ENCODE data around the gene RPL27. TPM values are rescaled to one million over a fixed set of nuclear protein-coding genes. Genes with fewer than 3 reads are reported as not detected.

RPL27 gene
- total and polyA plus RNA-seq, 2 donors (not counting 1 experiment from before 2014, with no cell fraction given), result 902 to 3,346 TPM

DNA sequence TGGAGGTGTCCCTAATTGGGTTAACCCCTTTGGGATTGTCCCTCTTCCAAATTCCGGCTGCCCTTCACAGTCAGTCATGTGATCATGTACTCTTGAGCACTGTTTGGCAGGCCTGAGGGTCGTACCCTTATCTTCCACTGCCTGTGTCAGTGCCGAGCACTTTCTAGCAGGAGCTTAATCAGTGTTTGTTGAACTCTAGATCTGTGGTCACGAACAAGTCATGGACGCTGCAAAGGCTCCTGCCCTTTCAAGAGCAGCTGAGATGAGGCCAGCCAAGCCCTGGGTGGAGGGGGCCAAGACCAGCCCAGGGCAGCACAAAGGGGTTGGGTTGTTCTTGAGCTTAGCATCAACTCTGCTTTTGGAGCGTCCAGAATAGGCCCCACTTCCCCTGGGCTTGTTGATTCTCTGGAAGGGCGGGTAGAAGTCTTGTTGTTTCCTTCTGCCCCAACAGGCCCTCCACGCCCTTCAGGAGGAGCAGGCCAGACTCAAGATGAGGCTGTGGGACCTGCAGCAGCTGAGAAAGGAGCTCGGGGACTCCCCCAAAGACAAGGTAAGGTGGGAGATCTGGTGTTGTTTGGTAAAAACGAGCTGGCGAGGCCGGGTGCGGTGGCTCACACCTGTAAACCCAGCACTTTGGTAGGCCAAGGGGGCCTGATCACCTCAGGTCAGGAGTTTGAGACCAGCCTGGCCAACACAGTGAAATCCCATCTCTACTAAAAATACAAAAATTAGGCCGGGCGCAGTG lies 13.7 kb downstream of the RPL27 start:
- Histone ChIP-seq H3K79me2 (ENCODE audit: control insufficient read depth, insufficient read depth, low read length) (no peaks in the 10 kb centered on the region), H4K20me1 (ENCODE audit: control insufficient read depth, extremely low read depth, insufficient read depth, low read length) (no peaks in the 10 kb centered on the region), H3K36me3 (ENCODE audit: control insufficient read depth, insufficient read depth, low read length) (peaks cover 10% of the 10 kb centered on the region), H3K4me2 (ENCODE audit: extremely low read depth, insufficient read depth, low read length) (no peak overlapping the region), H2AFZ (ENCODE audit: low read length) (no peak overlapping the region), H3K4me1 (ENCODE audit: control insufficient read depth, extremely low read depth, insufficient read depth, low read length) (no peaks in the 10 kb centered on the region), H3K9me3 (ENCODE audit: control insufficient read depth, insufficient read depth, low read depth, low read length) (no peaks in the 10 kb centered on the region), H3K4me3 (replicated peaks in 1 of 4; ENCODE audit: control extremely low read depth in 1 of 4, insufficient read depth in 1 of 4, low read depth in 3 of 4, low read length in 4 of 4) (no peak overlapping the region), H3K27ac (ENCODE audit: insufficient read depth, low read length) (no peak overlapping the region), H3K27me3 (ENCODE audit: control insufficient read depth, insufficient read depth, low read length) (no peaks in the 10 kb centered on the region), H3K9ac (ENCODE audit: insufficient read depth, low read length) (no peak overlapping the region)
- DNase-seq (ENCODE audit: low read depth in 2 of 2), result no peak
- no peak for TF ChIP-seq EZH2 (IDR thresholded peaks at IDR 0.05; ENCODE audit: low read length, missing control alignments)
- TF ChIP-seq, protein P1, sequence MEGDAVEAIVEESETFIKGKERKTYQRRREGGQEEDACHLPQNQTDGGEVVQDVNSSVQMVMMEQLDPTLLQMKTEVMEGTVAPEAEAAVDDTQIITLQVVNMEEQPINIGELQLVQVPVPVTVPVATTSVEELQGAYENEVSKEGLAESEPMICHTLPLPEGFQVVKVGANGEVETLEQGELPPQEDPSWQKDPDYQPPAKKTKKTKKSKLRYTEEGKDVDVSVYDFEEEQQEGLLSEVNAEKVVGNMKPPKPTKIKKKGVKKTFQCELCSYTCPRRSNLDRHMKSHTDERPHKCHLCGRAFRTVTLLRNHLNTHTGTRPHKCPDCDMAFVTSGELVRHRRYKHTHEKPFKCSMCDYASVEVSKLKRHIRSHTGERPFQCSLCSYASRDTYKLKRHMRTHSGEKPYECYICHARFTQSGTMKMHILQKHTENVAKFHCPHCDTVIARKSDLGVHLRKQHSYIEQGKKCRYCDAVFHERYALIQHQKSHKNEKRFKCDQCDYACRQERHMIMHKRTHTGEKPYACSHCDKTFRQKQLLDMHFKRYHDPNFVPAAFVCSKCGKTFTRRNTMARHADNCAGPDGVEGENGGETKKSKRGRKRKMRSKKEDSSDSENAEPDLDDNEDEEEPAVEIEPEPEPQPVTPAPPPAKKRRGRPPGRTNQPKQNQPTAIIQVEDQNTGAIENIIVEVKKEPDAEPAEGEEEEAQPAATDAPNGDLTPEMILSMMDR (conservative IDR thresholded peaks at IDR 0.05 in 1 of 2, IDR thresholded peaks at IDR 0.05 in 1 of 2; ENCODE audit: low read depth in 1 of 2, low read length in 2 of 2), result no peak

- Histone ChIP-seq H2AFZ (ENCODE audit: low read length) (no peak overlapping the region), H3K4me1 (ENCODE audit: control insufficient read depth, extremely low read depth, insufficient read depth, low read length) (no peaks in the 10 kb centered on the region), H3K4me3 (replicated peaks in 1 of 4; ENCODE audit: control extremely low read depth in 1 of 4, insufficient read depth in 1 of 4, low read depth in 3 of 4, low read length in 4 of 4) (no peak overlapping the region), H4K20me1 (ENCODE audit: control insufficient read depth, extremely low read depth, insufficient read depth, low read length) (no peaks in the 10 kb centered on the region), H3K36me3 (ENCODE audit: control insufficient read depth, insufficient read depth, low read length) (peaks cover 15% of the 10 kb centered on the region), H3K9me3 (ENCODE audit: control insufficient read depth, insufficient read depth, low read depth, low read length) (no peaks in the 10 kb centered on the region), H3K27ac (ENCODE audit: insufficient read depth, low read length) (no peak overlapping the region), H3K79me2 (ENCODE audit: control insufficient read depth, insufficient read depth, low read length) (peaks cover 6% of the 10 kb centered on the region), H3K4me2 (ENCODE audit: extremely low read depth, insufficient read depth, low read length) (no peak overlapping the region), H3K9ac (ENCODE audit: insufficient read depth, low read length) (no peak overlapping the region), H3K27me3 (ENCODE audit: control insufficient read depth, insufficient read depth, low read length) (no peaks in the 10 kb centered on the region)
- DNase-seq (ENCODE audit: low read depth in 2 of 2), result no peak
- TF ChIP-seq, protein P1 (conservative IDR thresholded peaks at IDR 0.05 in 1 of 2, IDR thresholded peaks at IDR 0.05 in 1 of 2; ENCODE audit: low read depth in 1 of 2, low read length in 2 of 2), result no peak
- TF ChIP-seq EZH2 (IDR thresholded peaks at IDR 0.05; ENCODE audit: low read length, missing control alignments), result no peak
Observed at GRCh38 chr17:43013296-43013695, 15.1 kb downstream of the RPL27 start.

- Histone ChIP-seq H3K36me3 (ENCODE audit: control insufficient read depth, insufficient read depth, low read length) (peaks cover 19% of the 10 kb centered on the region), H3K9me3 (ENCODE audit: control insufficient read depth, insufficient read depth, low read depth, low read length) (no peaks in the 10 kb centered on the region), H2AFZ (ENCODE audit: low read length) (no peak overlapping the region), H3K79me2 (ENCODE audit: control insufficient read depth, insufficient read depth, low read length) (peaks cover 11% of the 10 kb centered on the region), H4K20me1 (ENCODE audit: control insufficient read depth, extremely low read depth, insufficient read depth, low read length) (no peaks in the 10 kb centered on the region), H3K4me1 (ENCODE audit: control insufficient read depth, extremely low read depth, insufficient read depth, low read length) (no peaks in the 10 kb centered on the region), H3K27me3 (ENCODE audit: control insufficient read depth, insufficient read depth, low read length) (no peaks in the 10 kb centered on the region), H3K4me2 (ENCODE audit: extremely low read depth, insufficient read depth, low read length) (no peak overlapping the region), H3K27ac (ENCODE audit: insufficient read depth, low read length) (no peak overlapping the region), H3K4me3 (replicated peaks in 1 of 4; ENCODE audit: control extremely low read depth in 1 of 4, insufficient read depth in 1 of 4, low read depth in 3 of 4, low read length in 4 of 4) (no peak overlapping the region), H3K9ac (ENCODE audit: insufficient read depth, low read length) (no peak overlapping the region)
- no peak for TF ChIP-seq EZH2 (IDR thresholded peaks at IDR 0.05; ENCODE audit: low read length, missing control alignments)
- TF ChIP-seq, protein P1 (conservative IDR thresholded peaks at IDR 0.05 in 1 of 2, IDR thresholded peaks at IDR 0.05 in 1 of 2; ENCODE audit: low read depth in 1 of 2, low read length in 2 of 2), result no peak
- no peak for DNase-seq (ENCODE audit: low read depth in 2 of 2)
Observed at GRCh38 chr17:43014020-43014648, 15.9 kb downstream of the RPL27 start.
